LHCN-M2 (cell line): ENCODE results near the gene DZANK1. TPM values are rescaled to one million over a fixed set of nuclear protein-coding genes. Genes with fewer than 3 reads are reported as not detected.
"Not testable (repeated sequence)": the region's sequence is repeated elsewhere in the genome, so short reads cannot be mapped to it uniquely, and the experiment has no call there.

Source experiments
- DNase-seq: peaks from one replicate; pipeline ENCODE4 v3.0.0-alpha.2; 2012; ENCODE audit warnings: low read depth
- total RNA-seq: library from RNA; depleted of rRNA; stranded (reverse); fragments of >200 nt; gene quantifications from 2 replicates; pipeline ENCODE4 v1.2.3, GENCODE V29; 2014; rRNA removed

The DZANK1 gene
- total RNA-seq, 1 experiment from 2014 or later, result 2.2 TPM

DNA sequence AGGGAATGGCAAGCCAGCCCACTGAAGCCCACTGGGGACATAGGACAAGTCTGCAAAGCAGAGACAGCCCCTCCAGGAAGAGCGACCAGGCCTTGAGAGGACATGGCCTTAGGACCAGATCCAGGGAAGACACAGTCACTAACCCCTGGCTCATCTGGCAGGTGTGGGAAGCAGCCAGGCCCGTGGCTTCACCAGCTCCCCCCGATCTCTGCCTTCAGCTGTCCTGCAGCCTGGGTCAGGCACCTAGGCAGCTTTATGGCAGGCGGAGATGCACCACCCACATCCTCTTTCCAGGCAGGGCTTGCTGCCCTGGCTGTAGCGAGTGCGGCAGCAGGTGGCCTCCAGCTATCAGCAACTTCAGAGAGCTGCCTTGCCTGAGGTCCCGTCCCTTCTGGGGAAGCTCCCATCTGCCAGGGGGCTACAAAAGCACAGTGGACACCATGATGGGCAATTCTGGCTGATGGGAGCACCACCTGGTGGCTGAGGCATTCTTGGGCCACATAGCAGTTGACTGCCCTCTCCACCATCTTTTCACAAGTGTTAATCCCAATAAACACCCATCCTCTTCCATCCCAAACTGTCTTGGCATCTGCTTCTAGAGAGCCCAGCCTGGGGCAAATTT is 85.8 kb downstream of the DZANK1 start:
- DNase-seq, result no peak

DNA sequence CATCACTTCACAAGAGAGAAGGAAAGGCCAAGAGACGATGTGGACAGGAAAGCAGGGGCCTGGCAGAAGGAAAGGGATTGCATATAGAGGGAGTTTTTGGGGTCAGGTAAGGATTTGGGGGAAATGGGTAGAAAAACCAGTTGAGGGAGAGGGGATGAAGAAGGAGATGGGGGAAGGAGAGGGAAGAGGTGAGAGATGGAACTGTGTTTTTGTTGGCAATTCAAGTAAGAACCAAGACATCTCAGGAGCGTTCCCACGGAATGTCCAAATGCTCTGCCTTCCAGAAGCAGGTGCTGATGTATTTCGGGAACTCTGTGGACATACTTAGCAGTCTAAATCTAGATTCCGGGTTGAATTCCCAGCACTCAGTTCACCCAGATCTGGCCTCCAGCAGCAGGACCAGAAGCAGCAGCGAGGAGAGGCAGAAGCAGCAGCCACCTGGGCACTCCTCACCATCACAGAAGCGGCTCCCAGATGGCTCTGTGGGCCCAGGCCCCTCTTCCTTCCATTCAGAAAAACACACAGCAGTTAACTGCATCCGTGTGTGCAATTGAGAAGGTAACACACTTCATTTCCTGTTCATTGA is 88.8 kb downstream of the DZANK1 start:
- DNase-seq, result no peak

DNA sequence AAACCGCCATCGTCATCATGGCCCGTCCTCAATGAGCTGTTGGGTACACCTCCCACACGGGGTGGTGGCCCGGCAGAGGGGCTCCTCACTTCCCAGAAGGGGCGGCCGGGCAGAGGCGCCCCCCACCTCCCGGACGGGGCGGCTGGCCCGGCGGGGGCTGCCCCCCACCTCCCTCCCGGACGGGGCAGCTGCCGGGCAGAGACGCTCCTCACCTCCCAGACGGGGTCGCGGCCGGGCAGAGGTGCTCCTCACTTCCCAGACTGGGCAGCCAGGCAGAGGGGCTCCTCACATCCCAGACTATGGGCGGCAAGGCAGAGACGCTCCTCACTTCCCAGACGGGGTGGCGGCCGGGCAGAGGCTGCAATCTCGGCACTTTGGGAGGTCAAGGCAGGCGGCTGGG is 91.3 kb downstream of the DZANK1 start:
- DNase-seq, result not testable (repeated sequence)

DNA sequence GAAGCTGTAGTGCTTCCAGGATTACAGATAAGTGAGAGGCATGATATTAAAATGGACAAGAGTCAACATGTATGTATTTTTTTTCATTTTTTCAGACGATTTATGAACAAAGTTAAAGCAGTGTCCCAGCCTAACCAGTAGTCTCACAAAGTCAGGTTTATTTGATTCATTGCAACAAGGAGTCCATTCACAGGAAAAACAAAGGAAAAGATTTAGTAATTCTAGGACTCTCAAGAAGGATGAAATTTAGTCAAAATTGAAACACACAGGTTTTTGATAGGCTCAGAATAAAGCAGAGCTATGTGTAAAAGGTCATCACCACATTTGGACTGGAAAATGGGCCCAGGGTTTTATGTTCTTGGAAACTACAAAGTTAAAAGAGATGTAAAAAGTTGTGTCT is 94.5 kb downstream of the DZANK1 start:
- no peak for DNase-seq

DNA sequence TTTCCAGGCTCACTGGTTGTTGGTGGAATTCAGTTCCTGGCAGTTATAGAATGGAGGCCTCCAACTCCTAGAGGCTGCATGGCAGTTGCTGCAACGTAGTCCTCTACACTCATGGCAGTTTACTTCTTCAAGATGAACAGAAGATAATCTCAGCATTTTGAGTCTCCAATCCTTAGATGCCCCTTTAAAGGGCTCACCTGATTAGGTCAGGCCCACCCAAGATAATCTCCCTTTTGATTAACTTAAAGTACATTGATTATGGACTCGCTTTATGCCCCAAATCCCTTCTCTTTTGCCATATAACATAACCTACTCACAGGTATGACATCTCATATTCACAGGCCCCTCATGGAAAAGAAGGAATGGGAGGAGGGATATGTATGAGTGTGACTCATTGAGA is 102.1 kb downstream of the DZANK1 start:
- no peak for DNase-seq

DNA sequence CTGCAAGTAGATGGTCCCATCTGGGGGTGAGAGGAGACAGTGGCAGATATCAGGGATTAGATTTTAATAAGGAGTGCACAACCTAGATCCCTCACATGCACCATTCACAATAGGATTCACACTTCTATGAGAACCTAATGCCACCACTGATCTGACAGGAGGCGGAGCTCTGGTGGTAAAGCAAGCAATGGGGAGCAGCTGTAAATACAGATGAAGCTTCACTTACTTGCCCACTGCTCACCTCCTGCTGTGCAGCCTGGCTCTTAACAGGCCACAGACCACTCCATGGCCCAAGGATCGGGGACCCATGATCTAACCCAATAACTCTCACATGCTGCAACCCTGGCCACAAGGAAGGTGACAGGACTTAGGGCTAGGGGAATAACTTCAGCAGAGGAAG is 103.1 kb downstream of the DZANK1 start:
- DNase-seq, result peak; percentile 28

DNA sequence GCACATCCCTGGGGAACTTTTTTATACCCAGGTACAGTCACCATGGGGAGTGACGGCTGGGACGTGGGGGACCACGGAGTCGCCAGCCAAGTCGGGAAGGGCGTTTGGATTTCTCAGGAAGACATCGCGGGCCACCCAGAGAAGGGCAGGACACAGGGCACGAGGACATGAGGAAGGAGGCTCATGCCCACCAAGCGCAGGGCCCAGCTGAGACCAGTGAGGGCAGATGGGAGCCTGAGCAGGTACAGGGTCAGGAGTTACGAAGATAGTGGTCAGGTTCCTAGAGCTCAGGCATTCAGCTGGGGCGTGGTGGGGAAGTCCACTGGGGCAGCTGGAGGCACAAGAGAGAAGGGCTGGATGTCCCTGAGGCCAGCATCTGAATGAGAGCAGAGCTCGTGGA is 103.9 kb downstream of the DZANK1 start:
- no peak for DNase-seq

DNA sequence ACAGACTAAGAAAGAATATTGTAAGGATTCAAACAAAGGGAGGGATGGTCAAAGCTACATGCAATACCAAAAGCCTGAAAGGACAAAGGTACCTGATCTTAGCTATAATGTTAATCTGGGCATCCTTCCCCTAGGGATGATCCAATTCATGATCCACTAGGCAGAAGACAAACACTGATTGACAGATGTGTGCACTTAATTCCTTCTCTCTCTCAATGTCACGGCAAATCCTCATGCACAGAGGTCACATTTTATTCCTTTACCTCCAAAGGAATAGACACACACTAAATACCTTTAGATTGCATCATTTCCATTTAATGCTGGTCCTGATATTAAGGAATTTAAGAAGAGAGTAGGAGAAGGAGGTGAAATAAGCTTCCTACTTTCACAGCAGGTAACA is 105.2 kb downstream of the DZANK1 start:
- no peak for DNase-seq

DNA sequence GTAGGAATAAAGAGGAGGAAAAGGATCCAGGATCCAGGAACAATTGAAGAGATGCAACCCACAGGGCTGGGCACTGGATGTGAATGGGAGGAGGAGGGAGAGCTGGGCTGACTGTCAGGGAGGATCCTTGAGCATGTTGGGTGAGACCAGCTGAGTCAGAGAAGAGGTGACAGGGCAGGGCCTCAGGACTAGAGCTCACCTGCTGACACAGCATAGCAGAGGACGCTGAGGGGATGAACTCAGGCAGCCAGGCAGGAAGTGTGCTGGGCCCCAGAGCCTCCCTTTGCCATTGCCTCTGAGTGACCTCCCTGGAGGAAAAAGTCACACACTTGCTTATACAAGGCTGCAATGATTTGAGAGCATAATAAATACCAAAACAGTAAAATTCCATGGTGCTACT is 106.2 kb downstream of the DZANK1 start:
- DNase-seq, result no peak

DNA sequence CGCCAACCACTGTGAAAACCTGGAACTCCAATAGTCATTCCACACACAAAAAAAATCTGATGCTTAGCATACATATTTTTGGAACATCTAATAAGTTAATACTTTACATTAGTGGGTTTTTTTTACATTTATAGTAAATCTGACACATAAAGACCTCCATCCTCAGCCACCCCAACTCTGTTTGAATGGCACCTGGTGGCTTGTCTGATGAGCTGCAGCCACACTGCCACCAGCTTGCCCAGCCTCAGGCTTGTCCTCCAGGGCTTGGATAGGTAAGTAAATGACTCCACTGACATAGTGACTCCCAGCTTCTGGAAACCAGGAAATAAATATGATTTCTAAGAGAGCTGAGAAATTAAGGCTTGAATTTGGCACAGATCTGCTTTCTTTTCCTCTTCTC is 107.0 kb downstream of the DZANK1 start:
- no peak for DNase-seq

DNA sequence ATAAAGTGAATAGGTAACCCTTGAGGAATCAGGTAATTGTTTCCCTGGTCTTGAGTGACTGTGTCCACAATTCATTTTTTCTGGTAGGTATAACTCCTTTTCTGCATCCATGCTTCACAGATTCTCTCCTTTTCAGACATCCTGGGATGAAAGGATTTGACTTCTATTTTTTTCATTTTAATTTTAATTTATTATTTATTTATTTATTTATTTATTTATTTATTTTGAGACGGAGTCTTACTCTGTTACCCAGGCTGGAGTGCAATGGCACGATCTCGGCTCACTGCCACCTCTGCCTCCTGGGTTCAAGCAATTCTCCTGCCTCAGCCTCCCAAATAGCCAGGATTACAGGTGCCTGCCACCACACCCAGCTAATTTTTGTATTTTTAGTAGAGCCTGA is 117.1 kb downstream of the DZANK1 start:
- not testable (repeated sequence) for DNase-seq

Other genes starting within 250 kb of the DZANK1 start
- 13.8 and 15.5 TPM in 2 replicates for gene ZNF133, start 178.5 kb downstream of the DZANK1 start, total RNA-seq
- gene POLR3F, start 360 bp upstream of the DZANK1 start, total RNA-seq, result 14.8 and 15.4 TPM in 2 replicates
- gene RBBP9, start 30.2 kb upstream of the DZANK1 start, total RNA-seq, result 23.6 and 31.3 TPM in 2 replicates
- 48.7 and 56.7 TPM in 2 replicates for gene SEC23B, start 40.9 kb upstream of the DZANK1 start, total RNA-seq
- gene SMIM26, start 100.4 kb upstream of the DZANK1 start, total RNA-seq, result 84.3 and 88.0 TPM in 2 replicates
- gene DTD1, start 121.0 kb upstream of the DZANK1 start, total RNA-seq, result 71.4 and 78.7 TPM in 2 replicates